Measurements from ENCODE around the gene BCAS3.

The BCAS3 gene

GRCh38 chr17:61204456-61204855 lies 526.8 kb downstream of the BCAS3 start:
- no peak overlapping the region for H3K27ac ChIP-seq (ENCODE audit: low read depth, low read length)
- H3K4me3 ChIP-seq (ENCODE audit: low read length): no peak overlapping the region
- H3K9ac ChIP-seq (ENCODE audit: low read length): no peak overlapping the region
- no peaks in the 10 kb centered on the region for H3K27me3 ChIP-seq (ENCODE audit: control insufficient read depth, insufficient read depth, low read length)
- H3K4me1 ChIP-seq (ENCODE audit: control insufficient read depth, insufficient read depth, low read length): no peaks in the 10 kb centered on the region
- H3K36me3 ChIP-seq (ENCODE audit: control insufficient read depth, insufficient read depth, low read length): no peaks in the 10 kb centered on the region

GRCh38 chr17:61205401-61205800 lies 527.8 kb downstream of the BCAS3 start:
- Histone ChIP-seq H3K36me3 (ENCODE audit: control insufficient read depth, insufficient read depth, low read length) (no peaks in the 10 kb centered on the region), H3K4me3 (ENCODE audit: low read length) (no peak overlapping the region), H3K27me3 (ENCODE audit: control insufficient read depth, insufficient read depth, low read length) (no peaks in the 10 kb centered on the region), H3K4me1 (ENCODE audit: control insufficient read depth, insufficient read depth, low read length) (no peaks in the 10 kb centered on the region), H3K9ac (ENCODE audit: low read length) (no peak overlapping the region), H3K27ac (ENCODE audit: low read depth, low read length) (no peak overlapping the region)

- Histone ChIP-seq H3K4me3 (ENCODE audit: low read length) (no peak overlapping the region), H3K4me1 (ENCODE audit: control insufficient read depth, insufficient read depth, low read length) (no peaks in the 10 kb centered on the region), H3K27me3 (ENCODE audit: control insufficient read depth, insufficient read depth, low read length) (no peaks in the 10 kb centered on the region), H3K9ac (ENCODE audit: low read length) (no peak overlapping the region), H3K36me3 (ENCODE audit: control insufficient read depth, insufficient read depth, low read length) (no peaks in the 10 kb centered on the region), H3K27ac (ENCODE audit: low read depth, low read length) (no peak overlapping the region)
These were observed 528.3 kb downstream of the BCAS3 start for GRCh38 chr17:61205931-61206330.

GRCh38 chr17:61206922-61207321 lies 529.3 kb downstream of the BCAS3 start:
- Histone ChIP-seq H3K9ac (ENCODE audit: low read length) (no peak overlapping the region), H3K27me3 (ENCODE audit: control insufficient read depth, insufficient read depth, low read length) (no peaks in the 10 kb centered on the region), H3K36me3 (ENCODE audit: control insufficient read depth, insufficient read depth, low read length) (no peaks in the 10 kb centered on the region), H3K4me1 (ENCODE audit: control insufficient read depth, insufficient read depth, low read length) (no peaks in the 10 kb centered on the region), H3K27ac (ENCODE audit: low read depth, low read length) (no peak overlapping the region), H3K4me3 (ENCODE audit: low read length) (no peak overlapping the region)

- no peak overlapping the region for H3K27ac ChIP-seq (ENCODE audit: low read depth, low read length)
- H3K4me1 ChIP-seq (ENCODE audit: control insufficient read depth, insufficient read depth, low read length): no peaks in the 10 kb centered on the region
- no peaks in the 10 kb centered on the region for H3K27me3 ChIP-seq (ENCODE audit: control insufficient read depth, insufficient read depth, low read length)
- no peaks in the 10 kb centered on the region for H3K36me3 ChIP-seq (ENCODE audit: control insufficient read depth, insufficient read depth, low read length)
- H3K4me3 ChIP-seq (ENCODE audit: low read length): no peak overlapping the region
- H3K9ac ChIP-seq (ENCODE audit: low read length): no peak overlapping the region
These were observed 530.9 kb downstream of the BCAS3 start for GRCh38 chr17:61208301-61209105.

GRCh38 chr17:61209106-61209439 lies 531.4 kb downstream of the BCAS3 start:
- Histone ChIP-seq H3K36me3 (ENCODE audit: control insufficient read depth, insufficient read depth, low read length) (no peaks in the 10 kb centered on the region), H3K9ac (ENCODE audit: low read length) (no peak overlapping the region), H3K4me1 (ENCODE audit: control insufficient read depth, insufficient read depth, low read length) (no peaks in the 10 kb centered on the region), H3K4me3 (ENCODE audit: low read length) (no peak overlapping the region), H3K27ac (ENCODE audit: low read depth, low read length) (no peak overlapping the region), H3K27me3 (ENCODE audit: control insufficient read depth, insufficient read depth, low read length) (no peaks in the 10 kb centered on the region)

GRCh38 chr17:61209525-61209924 lies 531.9 kb downstream of the BCAS3 start:
- Histone ChIP-seq H3K9ac (ENCODE audit: low read length) (no peak overlapping the region), H3K4me3 (ENCODE audit: low read length) (no peak overlapping the region), H3K27me3 (ENCODE audit: control insufficient read depth, insufficient read depth, low read length) (no peaks in the 10 kb centered on the region), H3K27ac (ENCODE audit: low read depth, low read length) (no peak overlapping the region), H3K36me3 (ENCODE audit: control insufficient read depth, insufficient read depth, low read length) (no peaks in the 10 kb centered on the region), H3K4me1 (ENCODE audit: control insufficient read depth, insufficient read depth, low read length) (no peaks in the 10 kb centered on the region)

GRCh38 chr17:61211236-61211635 lies 533.6 kb downstream of the BCAS3 start:
- H3K27ac ChIP-seq (ENCODE audit: low read depth, low read length): no peak overlapping the region
- no peaks in the 10 kb centered on the region for H3K4me1 ChIP-seq (ENCODE audit: control insufficient read depth, insufficient read depth, low read length)
- H3K27me3 ChIP-seq (ENCODE audit: control insufficient read depth, insufficient read depth, low read length): no peaks in the 10 kb centered on the region
- H3K9ac ChIP-seq (ENCODE audit: low read length): no peak overlapping the region
- no peaks in the 10 kb centered on the region for H3K36me3 ChIP-seq (ENCODE audit: control insufficient read depth, insufficient read depth, low read length)
- no peak overlapping the region for H3K4me3 ChIP-seq (ENCODE audit: low read length)

- Histone ChIP-seq H3K9ac (ENCODE audit: low read length) (no peak overlapping the region), H3K36me3 (ENCODE audit: control insufficient read depth, insufficient read depth, low read length) (no peaks in the 10 kb centered on the region), H3K27me3 (ENCODE audit: control insufficient read depth, insufficient read depth, low read length) (no peaks in the 10 kb centered on the region), H3K4me3 (ENCODE audit: low read length) (no peak overlapping the region), H3K4me1 (ENCODE audit: control insufficient read depth, insufficient read depth, low read length) (no peaks in the 10 kb centered on the region), H3K27ac (ENCODE audit: low read depth, low read length) (no peak overlapping the region)
These were observed 535.0 kb downstream of the BCAS3 start for GRCh38 chr17:61212655-61213054.

- Histone ChIP-seq H3K27ac (ENCODE audit: low read depth, low read length) (no peak overlapping the region), H3K4me3 (ENCODE audit: low read length) (no peak overlapping the region), H3K36me3 (ENCODE audit: control insufficient read depth, insufficient read depth, low read length) (no peaks in the 10 kb centered on the region), H3K4me1 (ENCODE audit: control insufficient read depth, insufficient read depth, low read length) (no peaks in the 10 kb centered on the region), H3K27me3 (ENCODE audit: control insufficient read depth, insufficient read depth, low read length) (no peaks in the 10 kb centered on the region), H3K9ac (ENCODE audit: low read length) (no peak overlapping the region)
These were observed 537.1 kb downstream of the BCAS3 start for GRCh38 chr17:61214753-61215152.

- H3K27me3 ChIP-seq (ENCODE audit: control insufficient read depth, insufficient read depth, low read length): no peaks in the 10 kb centered on the region
- H3K9ac ChIP-seq (ENCODE audit: low read length): no peak overlapping the region
- H3K4me1 ChIP-seq (ENCODE audit: control insufficient read depth, insufficient read depth, low read length): no peaks in the 10 kb centered on the region
- no peaks in the 10 kb centered on the region for H3K36me3 ChIP-seq (ENCODE audit: control insufficient read depth, insufficient read depth, low read length)
- no peak overlapping the region for H3K27ac ChIP-seq (ENCODE audit: low read depth, low read length)
- H3K4me3 ChIP-seq (ENCODE audit: low read length): no peak overlapping the region
These were observed 538.4 kb downstream of the BCAS3 start for GRCh38 chr17:61216066-61216465.

- no peaks in the 10 kb centered on the region for H3K4me1 ChIP-seq (ENCODE audit: control insufficient read depth, insufficient read depth, low read length)
- H3K9ac ChIP-seq (ENCODE audit: low read length): no peak overlapping the region
- no peak overlapping the region for H3K27ac ChIP-seq (ENCODE audit: low read depth, low read length)
- no peaks in the 10 kb centered on the region for H3K27me3 ChIP-seq (ENCODE audit: control insufficient read depth, insufficient read depth, low read length)
- no peak overlapping the region for H3K4me3 ChIP-seq (ENCODE audit: low read length)
- no peaks in the 10 kb centered on the region for H3K36me3 ChIP-seq (ENCODE audit: control insufficient read depth, insufficient read depth, low read length)
These were observed 540.3 kb downstream of the BCAS3 start for GRCh38 chr17:61217878-61218437.

GRCh38 chr17:61218438-61218837 lies 540.8 kb downstream of the BCAS3 start:
- Histone ChIP-seq H3K36me3 (ENCODE audit: control insufficient read depth, insufficient read depth, low read length) (no peaks in the 10 kb centered on the region), H3K9ac (ENCODE audit: low read length) (no peak overlapping the region), H3K27ac (ENCODE audit: low read depth, low read length) (no peak overlapping the region)

More at GRCh38 chr17:61218438-61218837, 540.8 kb downstream of the BCAS3 start:
- H3K4me3 ChIP-seq (ENCODE audit: low read length): no peak overlapping the region
- H3K4me1 ChIP-seq (ENCODE audit: control insufficient read depth, insufficient read depth, low read length): no peaks in the 10 kb centered on the region
- H3K27me3 ChIP-seq (ENCODE audit: control insufficient read depth, insufficient read depth, low read length): no peaks in the 10 kb centered on the region

Measured in rectal smooth muscle tissue (tissue), 1 donor.